Inferior parietal cortex (tissue), 1 donor: Measurements from ENCODE around the gene SSBP1.
A peak's percentile ranks its signal among the peaks of the same experiment; 100 is the strongest.
"Not testable (repeated sequence)": the region's sequence is repeated elsewhere in the genome, so short reads cannot be mapped to it uniquely, and the experiment has no call there.

ENCODE experiments used
- DNase-seq: peaks from one replicate; pipeline ENCODE4 v3.0.0-alpha.2; 2016; ENCODE audit errors: extremely low spot score

The SSBP1 gene

DNA sequence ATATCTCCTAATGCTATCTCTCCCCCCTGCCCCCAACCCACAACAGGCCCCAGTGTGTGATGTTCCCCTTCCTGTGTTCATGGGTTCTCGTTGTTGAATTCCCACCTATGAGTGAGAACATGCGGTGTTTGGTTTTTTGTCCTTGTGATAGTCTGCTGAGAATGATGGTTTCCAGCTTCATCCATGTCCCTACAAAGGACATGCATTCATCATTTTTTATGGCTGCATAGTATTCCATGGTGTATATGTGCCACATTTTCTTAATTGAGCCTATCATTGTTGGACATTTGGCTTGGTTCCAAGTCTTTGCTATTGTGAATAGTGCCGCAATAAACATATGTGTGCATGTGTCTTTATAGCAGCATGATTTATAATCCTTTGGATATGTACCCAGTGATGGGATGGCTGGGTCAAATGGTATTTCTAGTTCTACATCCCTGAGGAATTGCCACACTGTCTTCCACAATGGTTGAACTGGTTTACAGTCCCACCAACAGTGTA lies 32.0 kb downstream of the SSBP1 start:
- not testable (repeated sequence) for DNase-seq

DNA sequence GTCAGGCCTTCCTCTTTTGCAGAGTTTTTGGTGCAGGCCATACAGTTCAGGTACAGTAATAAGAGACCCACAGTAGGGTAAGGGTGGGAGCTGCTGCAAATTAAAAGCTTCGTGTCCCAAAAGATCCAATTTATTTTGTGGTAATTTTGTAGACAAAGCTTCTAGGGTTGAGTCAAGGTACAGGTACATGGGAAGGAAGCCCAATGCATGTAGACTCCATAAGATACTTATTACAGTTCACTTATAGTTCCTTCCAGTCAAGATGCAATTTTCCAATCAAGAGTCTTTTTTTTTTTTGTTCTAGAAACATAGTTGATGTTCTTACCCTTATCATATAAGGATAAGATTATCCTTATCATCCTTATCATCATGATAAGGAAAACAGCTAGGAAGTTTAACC lies 38.2 kb downstream of the SSBP1 start, which contains the start of gene TAS2R4:
Gene TAS2R4 (plus strand): TSS at position 301 of the 400 bp plus-strand sequence. CDS start 1,815 bp downstream, outside the sequence.
- DNase-seq: no peak

DNA sequence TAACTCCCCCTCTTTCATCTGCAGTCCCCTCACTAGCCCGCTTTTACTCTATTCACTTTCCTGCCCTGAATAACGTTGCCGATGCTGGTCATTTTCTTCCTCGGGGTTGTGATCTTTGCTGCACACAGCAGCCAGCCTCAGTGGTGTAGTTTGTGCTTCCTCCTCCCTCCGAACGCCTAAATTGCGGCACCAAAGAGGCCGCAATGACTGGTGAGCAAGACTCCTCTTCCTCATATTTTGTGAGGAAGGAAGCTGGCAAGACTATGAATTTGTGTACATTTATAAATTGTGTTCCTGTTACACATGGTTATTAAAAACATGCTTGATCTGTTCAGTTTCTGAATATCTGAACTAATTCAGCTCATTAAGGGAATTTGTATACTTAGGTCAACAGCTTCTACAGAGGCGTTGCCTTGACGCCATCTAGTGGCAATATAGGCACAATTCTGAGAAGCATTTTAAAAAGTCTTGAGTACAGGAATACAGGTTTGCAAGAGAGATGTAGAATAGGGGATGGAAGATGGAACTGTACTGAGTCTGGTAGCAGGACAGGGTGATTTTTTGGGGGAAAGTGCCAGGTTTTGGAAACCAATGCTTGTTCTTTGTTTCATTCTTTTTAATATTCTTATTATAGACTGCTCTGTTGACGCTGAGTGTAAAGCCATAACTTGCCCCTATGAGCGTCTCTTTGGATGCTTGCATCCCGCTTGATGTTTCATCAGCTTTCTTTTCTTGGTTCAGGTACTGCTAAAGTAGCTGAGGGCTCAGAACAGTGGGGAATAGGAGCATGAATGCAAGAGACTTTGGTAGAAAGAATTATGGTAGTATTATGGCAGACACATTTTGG lies 47.8 kb downstream of the SSBP1 start:
- DNase-seq: peak; percentile 83

DNA sequence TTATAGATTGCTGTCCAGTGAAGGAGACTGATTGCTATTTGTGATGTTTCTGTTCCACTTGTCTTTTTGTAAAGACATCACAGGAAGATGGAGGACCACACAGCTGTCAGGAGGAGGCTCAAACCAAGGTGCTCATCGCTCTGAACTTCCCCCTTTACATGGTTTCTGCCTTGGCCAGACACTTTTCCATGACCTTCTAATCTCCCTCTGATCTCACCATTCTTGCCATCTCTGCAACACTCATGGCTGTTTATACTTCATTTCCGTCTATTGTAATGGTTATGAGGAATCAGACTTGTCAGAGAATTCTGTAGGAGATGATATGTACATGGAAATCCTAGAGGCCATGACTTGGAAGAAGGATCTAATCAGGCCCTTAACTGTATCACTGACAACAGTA lies 50.1 kb downstream of the SSBP1 start:
- DNase-seq: no peak

DNA sequence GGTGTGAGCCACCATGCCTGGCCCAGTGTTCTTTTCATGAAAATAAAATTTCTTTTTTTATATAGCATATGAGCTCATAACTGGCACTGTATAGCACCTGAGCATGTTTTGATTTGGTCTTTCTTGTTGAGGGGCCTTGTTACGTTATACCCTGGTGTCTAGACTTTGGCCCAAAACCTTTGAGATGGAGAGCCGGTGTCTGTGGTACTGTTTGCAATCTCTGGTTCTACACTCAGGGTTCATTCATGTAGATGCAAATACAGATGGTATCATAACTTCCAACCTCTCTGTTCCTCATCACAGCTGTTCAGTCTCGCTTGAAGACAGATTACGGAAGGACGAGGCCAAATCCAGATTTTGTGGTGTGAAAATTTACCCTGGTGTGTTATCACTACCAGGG lies 51.8 kb downstream of the SSBP1 start, which contains the start of gene TAS2R5:
Gene TAS2R5 (plus strand): TSS at position 301 of the 400 bp plus-strand sequence. CDS start 145 bp downstream, outside the sequence.
- DNase-seq: no peak

DNA sequence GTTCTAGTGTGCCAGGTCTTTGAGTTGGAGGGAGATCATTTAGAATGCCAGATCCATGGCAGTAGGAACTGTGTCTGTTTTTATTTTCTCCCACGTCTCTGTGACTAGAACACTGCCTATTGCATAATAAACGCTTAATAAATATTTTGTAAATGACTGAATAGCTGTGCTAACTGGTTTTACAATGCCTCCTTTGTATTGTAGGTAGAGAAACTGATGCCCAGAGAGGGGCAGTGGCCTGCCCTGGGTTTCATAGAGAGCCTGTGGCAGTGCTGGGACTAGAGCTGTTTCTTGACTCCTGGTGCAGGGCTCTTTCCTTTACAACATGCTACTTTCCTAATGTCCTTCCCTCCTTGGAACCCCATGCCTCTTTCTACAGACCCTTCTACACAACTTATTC lies 54.4 kb downstream of the SSBP1 start:
- no peak for DNase-seq
